ENCODE data around the gene GLCE.

- TF ChIP-seq EZH2 (IDR thresholded peaks at IDR 0.05; ENCODE audit: insufficient read depth, low read length) (no peak), CTCF (IDR thresholded peaks at IDR 0.05; ENCODE audit: insufficient read depth, low read depth, low read length) (no peak)
Observed at GRCh38 chr15:69232765-69233164, 72.3 kb downstream of the GLCE start.
